Fibroblast of pulmonary artery (primary cell): ENCODE results near the gene PIP4K2A.

Experiments
- DNase-seq: peaks from one replicate; pipeline ENCODE4 v3.0.0-alpha.2; 2010; ENCODE audit warnings: low read depth
- H3K4me3 ChIP-seq: replicated peaks from 2 replicates; pipeline ENCODE4 v1.5.1; 2011; ENCODE audit warnings: low read depth, mild to moderate bottlenecking, control low read depth, low read length, moderate library complexity
- TF ChIP-seq, protein P1 (sequence below): IDR thresholded peaks from 2 replicates; pipeline ENCODE4 v1.5.1; 2011; ENCODE audit warnings: mild to moderate bottlenecking, control low read depth, low read length, inconsistent platforms; ENCODE audit errors: missing control alignments

The PIP4K2A gene

DNA sequence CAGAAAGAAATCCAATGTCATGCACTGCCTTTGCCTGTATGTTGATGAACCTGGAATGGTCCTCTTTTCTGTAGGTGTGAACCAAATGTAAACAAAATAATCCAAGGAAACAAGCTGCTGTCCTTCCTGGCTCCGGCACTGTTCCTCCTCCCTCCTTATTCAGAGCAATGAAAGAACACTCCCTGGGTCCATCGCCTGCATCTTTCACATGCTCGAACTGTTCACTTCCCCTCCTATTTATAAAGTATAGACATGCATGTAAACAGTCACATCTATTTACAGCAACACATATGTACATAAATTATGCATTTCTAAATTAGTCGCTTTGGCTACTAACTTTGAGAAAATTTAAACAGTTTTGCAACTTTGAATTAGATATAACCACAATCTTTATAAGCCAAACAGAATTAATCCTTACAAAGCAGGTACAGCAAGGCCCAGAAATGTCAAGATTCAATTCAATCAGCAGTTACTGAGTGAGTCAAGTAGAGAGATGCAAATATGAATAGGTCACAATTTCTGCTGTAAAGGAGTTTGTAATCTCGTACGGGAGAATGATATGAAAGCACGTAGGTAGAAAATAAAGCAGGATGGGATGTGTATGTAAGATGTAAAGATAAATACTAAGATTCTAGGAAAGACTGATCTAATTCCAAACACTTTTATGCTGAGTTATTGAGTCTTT lies 162.6 kb downstream of the PIP4K2A start:
- TF ChIP-seq, protein P1, sequence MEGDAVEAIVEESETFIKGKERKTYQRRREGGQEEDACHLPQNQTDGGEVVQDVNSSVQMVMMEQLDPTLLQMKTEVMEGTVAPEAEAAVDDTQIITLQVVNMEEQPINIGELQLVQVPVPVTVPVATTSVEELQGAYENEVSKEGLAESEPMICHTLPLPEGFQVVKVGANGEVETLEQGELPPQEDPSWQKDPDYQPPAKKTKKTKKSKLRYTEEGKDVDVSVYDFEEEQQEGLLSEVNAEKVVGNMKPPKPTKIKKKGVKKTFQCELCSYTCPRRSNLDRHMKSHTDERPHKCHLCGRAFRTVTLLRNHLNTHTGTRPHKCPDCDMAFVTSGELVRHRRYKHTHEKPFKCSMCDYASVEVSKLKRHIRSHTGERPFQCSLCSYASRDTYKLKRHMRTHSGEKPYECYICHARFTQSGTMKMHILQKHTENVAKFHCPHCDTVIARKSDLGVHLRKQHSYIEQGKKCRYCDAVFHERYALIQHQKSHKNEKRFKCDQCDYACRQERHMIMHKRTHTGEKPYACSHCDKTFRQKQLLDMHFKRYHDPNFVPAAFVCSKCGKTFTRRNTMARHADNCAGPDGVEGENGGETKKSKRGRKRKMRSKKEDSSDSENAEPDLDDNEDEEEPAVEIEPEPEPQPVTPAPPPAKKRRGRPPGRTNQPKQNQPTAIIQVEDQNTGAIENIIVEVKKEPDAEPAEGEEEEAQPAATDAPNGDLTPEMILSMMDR, result no peak
- DNase-seq, result no peak
- H3K4me3 ChIP-seq, result no peak overlapping the region

DNA sequence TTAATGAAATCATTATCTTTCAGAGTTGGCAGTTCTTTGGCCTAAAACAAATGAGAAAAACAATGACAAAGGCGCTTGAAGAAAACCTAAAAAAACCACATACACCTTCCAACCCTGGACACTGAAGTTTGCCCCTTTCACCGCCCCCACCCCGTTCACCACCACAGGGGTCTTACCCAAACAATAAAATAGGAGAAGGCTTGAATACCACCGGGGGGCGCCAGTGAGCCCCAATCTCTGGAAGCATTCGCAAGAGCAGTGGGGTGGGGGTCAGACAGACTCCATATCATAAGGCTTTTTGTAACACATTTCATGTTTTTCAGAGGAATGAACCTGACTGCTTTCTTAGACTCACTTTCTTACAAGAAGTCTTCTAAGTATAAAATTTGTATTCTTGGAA lies 163.6 kb downstream of the PIP4K2A start:
- H3K4me3 ChIP-seq, result no peak overlapping the region
- TF ChIP-seq, protein P1, result peak; percentile 51
- peak; percentile 42 for DNase-seq

DNA sequence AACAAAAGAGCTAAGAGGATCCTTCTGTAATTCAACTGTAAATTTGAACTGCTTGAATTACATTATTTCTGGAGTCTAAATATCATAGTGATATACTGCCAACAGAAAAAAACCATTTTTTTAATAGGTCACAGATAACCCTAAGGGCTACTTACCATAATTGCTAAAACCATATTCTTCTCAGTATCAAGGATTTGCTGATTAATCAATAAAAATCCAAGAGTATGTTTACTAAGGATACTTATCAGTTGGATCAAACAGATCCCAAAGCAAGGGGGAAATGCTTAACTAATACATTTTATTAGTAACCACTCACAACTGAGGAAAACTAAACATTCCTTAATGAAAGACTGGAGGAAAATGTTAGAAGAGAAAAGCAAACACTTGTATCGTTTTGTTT lies 166.0 kb downstream of the PIP4K2A start:
- DNase-seq, result no peak
- TF ChIP-seq, protein P1, result no peak
- H3K4me3 ChIP-seq, result no peak overlapping the region

DNA sequence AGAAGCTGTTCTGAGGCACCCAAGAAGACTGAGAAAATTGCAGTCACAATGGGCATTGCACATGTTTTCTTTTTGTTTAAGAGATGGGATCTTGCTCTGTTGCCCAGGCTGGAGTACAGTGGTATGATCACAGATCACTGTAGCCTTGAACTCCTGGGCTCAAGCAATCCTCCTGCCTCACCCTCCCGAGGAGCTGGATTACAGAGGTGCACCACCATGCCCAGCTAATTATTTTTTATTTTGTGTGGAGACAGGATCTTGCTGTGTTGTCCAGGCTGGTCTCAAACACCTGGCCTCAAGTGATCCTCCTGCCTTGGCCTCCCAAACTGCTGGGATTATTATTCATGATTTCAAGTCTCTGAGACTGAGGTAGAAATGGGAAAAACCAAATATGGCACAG lies 168.7 kb downstream of the PIP4K2A start:
- DNase-seq, result no peak
- no peak overlapping the region for H3K4me3 ChIP-seq
- TF ChIP-seq, protein P1, result no peak

DNA sequence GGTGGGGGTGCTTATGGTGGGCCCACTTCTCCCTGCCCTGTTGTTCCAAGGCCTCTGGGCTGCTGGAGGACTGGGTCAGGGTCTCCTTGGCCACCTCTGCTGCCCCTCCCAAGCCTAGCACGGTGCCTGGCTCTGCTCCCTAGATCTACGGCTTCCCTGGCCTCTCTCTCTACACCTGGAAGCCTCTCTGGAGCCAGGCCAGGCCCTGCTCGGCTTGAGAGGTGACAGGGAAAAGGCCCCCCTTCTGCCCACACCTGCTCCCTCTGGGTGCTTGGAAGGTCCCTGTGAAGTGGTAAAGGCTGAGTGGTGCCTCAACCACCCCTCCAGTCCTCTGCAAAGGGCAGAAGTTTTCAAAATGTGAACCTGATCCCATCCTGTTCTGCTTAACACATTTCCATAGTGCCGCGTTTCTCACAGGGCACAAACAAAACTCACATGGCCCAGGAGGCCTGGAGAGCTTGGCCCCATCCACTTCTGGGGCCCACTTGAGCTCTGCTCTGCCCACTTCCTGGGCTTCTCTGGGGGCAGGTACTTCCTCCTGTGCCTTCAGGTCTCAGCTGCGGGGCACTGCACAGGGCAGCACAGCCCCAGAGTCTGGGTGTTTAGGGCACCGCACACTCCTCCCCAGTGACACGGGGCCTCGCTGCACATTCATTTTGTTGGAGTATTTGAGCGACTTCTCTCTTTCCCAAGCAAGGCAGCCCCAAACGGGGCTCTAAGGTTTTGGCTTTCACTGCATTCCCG lies 169.9 kb downstream of the PIP4K2A start:
- H3K4me3 ChIP-seq, result no peak overlapping the region
- DNase-seq, result no peak
- TF ChIP-seq, protein P1, result no peak

DNA sequence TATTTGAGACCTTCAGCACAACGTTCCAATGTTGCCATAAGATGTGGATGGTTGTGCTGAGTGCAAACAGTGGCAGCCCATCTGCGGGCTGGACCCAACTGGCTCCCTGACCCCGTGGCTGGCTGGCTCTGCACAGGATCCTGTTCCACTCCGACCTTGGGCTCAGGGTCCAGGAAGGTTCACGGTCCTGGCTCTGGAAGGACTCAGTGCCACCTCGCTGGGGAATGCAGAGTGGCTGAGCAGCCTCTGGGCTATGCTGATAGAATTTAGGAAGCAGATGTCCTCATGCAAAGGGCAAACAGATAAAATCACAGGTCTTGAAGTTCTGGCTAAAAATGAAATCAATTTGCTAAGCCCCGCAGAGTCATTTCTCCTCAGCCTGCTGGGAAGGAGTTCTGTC lies 171.6 kb downstream of the PIP4K2A start:
- TF ChIP-seq, protein P1, result no peak
- H3K4me3 ChIP-seq, result no peak overlapping the region
- DNase-seq, result no peak
